Activated CD8-positive, alpha-beta memory T cell treated with anti-CD3 and anti-CD28 coated beads, Interleukin-2, amount 50 U/mL, for 1 hour (primary cell): ENCODE data around the gene EDDM3A.
"Not testable (repeated sequence)": the region's sequence is repeated elsewhere in the genome, so short reads cannot be mapped to it uniquely, and the experiment has no call there.

Experiments
- DNase-seq: peaks from one replicate; pipeline ENCODE4 v3.0.0-alpha.2; 2020; ENCODE audit errors: extremely low read depth

The EDDM3A gene, protein sequence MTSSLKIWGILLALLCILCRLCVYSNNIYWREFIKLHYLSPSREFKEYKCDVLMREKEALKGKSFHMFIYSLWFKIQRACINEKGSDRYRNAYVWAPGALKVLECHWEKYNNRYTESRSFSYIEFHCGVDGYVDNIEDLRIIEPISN

DNA sequence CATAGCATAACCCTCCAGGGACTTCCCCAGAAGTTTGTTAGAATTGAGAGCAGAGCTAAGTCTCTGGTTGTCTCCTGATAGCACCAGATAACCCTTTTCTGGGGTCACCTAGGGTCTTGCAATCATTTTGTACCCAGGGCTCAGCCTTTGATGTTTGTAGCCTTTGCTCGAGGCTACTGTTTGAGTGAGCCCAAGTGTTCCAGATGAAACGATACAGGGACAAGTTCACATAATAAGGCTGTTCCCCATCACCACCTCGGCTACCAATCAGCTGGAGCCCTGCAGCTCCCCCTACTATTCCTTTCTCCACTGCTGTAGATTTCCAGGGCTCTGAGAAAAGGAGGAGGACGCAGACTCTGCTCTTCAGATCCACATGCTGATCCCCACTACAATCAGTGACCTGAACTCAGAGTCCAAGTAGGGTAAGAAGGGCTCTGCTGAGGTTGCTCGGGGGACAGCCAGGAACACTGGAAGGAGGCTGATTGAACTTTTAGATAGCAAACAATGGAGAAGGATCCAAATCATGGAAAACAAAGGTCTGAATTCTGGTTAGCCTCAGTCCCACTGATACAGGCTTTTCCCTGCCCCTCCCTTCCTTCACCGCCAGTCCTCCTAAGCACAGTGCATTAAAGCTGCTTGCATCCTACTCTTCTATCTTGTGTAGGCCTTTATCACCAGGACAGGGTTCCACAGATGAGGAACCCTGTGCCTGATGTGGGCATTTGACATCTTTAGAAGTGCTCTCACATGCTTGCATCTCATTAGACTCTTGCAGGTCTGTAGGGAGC lies at the start of gene EDDM3A:
EDDM3A (plus strand) TSS at position 317 of the 788 bp plus-strand sequence. CDS start 1,694 bp downstream, outside the sequence.
- DNase-seq, result no peak

- DNase-seq, result no peak
These were observed 48.9 kb upstream of the EDDM3A start for GRCh38 chr14:20696764-20697163.

DNA sequence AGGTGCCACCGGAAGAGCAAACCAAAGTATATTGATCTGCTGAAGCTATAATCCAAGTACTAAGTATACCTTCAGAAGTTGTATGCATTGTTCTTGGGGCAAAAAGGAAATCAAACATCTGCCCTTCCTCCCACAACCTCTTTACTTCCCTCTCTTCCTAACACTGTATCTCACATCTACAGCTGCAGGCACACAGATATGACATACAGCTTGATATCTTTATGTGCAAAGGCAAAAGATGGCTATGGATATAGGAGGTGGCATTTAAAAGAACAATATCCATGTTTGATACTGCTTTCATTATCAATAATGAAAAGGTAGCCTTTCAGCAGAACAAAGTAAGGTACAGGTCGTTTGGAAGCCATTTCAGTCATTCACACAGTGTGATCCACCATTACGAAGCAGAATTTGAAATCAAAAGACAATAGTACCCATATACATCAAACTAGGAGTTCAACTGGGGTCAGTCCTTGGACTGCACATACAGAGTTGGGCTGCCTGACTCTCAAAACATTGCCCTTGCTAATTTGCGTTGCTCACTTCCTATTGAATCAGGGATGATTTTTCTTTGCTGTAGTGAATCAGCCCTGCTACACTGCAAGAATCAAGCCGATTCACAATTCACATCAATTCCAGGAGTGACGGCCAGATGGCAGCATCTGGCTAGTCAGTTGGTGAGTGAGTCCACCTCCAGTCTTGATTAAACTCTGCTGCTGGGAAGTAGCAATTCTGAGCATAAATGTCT lies 48.2 kb upstream of the EDDM3A start:
- no peak for DNase-seq

GRCh38 chr14:20698018-20698329 lies 47.7 kb upstream of the EDDM3A start:
- no peak for DNase-seq

- DNase-seq, result no peak
These were observed 46.8 kb upstream of the EDDM3A start for GRCh38 chr14:20698934-20699333.

DNA sequence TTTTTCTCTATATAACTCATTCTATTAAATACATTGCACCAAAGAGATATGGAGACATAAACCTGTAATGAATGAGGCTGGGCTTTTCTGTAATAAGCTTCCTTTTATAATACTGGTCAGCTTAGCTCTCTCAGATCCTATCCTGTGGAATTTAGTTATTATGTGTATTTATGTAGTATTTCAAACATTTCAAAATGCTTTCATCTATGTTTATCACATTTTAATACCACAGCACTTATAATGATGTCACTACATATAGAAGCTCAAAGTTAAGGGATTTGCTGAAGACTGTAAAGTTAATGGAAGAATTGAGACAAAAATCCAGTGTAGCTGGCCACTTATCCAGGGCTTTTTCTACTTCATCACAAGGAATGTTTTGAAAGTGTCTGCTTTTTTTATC lies 45.8 kb upstream of the EDDM3A start:
- DNase-seq, result no peak

DNA sequence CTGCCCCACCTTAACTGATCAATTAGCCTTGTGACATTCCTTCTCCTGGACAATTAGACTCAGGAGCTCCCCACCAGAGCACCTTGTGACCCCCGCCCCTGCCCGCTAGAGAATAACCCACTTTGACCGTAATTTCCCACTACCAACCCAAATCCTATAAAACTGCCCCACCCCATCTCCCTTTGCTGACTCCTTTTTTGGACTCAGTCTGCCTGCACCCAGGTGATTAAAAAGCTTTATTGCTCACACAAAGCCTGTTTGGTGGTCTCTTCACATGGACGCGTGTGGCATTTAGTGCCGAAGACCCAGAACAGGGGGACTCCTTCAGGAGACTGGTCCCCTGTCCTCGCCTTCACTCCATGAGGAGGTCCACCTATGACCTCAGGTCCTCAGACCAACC lies 44.7 kb upstream of the EDDM3A start:
- not testable (repeated sequence) for DNase-seq

GRCh38 chr14:20706657-20707355 lies 38.9 kb upstream of the EDDM3A start:
- DNase-seq, result no peak

DNA sequence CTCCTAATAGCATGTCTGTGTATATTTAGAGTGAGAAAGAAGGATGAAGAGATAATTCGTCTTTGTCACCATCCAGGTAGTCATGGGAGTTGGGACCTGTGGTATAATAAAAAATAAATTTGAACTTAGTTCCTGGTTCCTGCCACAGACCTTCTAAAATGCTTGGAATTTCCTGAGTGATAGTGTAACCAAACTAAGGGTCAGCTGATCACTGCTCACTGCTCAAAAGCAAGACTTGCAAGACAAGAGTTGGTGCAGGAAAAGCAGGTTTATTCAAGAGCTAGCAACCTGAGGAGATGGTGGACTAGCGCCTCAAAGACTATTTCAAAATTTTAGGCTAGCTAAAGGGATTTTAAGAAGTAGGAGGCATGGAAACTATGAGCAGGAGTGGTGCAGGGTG lies 38.1 kb upstream of the EDDM3A start:
- no peak for DNase-seq

DNA sequence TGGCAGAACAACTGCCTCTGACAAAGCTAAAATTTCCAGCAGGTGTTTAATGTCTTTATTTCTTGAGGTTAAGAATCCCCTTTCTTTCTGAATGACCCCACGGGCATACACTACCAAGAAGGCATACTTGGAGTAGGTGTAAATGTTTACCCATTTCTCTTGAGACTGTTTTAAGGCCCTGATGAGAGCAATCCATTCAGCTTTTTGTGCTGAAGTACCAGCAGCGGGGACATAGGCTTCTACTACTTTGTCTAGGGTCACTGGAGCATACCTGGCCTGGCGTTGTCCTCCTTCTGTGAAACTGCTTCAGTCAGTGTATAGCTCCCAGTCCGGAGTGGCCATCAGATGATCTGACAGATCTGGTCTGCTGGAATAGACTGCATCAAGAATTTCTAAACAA lies 34.4 kb upstream of the EDDM3A start:
- no peak for DNase-seq

GRCh38 chr14:20711685-20712084 lies 34.0 kb upstream of the EDDM3A start:
- DNase-seq, result no peak

GRCh38 chr14:20712904-20713303 lies 32.8 kb upstream of the EDDM3A start:
- DNase-seq, result no peak

DNA sequence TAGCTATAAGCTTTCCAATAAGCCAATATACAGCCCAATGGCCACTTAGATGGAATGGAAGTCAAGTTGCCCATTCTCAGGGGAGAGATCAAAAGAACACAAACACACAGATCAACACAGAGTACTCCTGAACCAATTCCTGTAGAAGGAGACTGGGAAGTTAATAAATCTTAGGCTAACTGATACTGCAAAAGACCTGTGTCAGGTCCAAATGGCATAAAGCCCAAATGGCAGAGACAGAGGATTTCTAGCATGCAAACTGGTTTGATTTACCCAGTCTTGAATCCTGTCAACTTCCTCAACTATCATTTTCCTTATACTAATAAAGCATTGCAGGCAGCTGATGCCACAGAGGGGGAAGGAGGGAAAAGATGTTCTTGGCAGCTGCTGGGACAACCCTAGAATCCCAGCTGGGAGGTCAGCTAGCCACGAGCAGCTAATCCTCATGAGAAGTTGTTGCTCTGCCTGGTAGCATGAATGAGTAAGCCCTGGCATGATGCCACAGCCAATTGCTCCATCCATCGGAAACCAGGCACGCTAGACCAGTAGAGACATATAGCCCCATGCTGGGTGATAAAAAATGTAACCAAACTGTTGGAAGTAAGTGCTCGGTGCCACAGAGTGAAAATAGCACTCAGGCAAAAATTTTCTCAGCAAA lies 31.0 kb upstream of the EDDM3A start:
- no peak for DNase-seq

DNA sequence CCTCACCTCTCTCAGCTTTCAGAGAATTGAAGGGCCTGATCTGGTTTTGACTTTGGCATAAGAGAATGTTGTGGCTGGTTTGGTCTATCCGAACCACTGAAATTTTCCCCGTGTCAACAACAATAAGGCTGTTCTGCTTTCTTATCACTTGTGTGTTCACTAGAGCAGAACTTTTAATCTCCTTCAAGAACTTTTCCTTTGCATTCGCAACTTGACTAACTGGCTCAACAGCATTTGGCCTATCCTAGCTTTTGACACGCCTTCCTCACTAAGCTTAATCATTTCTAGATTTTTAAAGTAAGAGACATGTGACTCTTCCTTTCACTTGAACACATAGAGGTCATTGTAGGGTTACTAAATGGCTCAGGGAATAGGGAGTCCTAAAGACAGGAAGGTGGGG lies 25.9 kb upstream of the EDDM3A start:
- DNase-seq, result no peak

DNA sequence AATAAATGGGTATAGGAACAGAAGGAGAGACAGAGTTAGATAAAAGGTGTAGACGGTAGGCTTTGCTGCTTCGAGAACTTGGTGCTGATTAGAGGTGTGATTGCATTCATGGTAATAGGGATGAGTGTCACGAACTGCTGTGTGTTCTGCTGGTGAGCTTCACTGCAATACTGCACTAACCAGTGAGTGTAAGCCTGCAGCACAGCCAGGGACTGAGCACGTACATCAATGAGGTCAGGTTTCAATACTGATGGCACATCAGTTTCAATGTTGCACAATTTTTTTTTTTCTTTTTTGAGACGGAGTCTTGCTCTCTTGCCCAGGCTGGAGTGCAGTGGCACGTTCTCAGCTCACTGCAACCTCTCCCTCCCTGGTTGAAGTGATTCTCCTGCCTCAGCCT lies 24.9 kb upstream of the EDDM3A start:
- DNase-seq, result no peak

- no peak for DNase-seq
These were observed 23.7 kb upstream of the EDDM3A start for GRCh38 chr14:20722016-20722415.

DNA sequence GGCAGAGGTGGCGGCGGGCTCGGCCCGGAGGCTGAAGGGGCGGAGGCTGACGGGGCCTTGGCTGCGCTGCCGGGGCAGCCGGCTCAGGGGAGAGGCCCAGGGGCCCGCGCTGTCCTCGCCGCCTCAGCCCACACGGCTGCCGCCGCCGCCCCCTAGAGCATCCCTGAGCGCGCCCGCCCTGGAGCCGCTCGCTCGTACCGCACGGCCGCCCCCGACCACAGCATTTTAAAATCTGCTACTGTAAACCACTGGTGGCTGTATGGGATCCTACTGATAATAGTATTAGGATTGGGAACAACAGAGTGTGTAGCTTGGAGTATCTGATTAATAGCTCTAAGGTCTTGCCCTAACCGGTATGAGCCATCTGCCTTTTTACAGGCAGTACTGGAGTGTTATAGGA lies 22.2 kb upstream of the EDDM3A start:
- DNase-seq, result no peak

- DNase-seq, result not testable (repeated sequence)
These were observed 19.6 kb upstream of the EDDM3A start for GRCh38 chr14:20726121-20726520.

GRCh38 chr14:20726531-20726930 lies 19.2 kb upstream of the EDDM3A start:
- no peak for DNase-seq

DNA sequence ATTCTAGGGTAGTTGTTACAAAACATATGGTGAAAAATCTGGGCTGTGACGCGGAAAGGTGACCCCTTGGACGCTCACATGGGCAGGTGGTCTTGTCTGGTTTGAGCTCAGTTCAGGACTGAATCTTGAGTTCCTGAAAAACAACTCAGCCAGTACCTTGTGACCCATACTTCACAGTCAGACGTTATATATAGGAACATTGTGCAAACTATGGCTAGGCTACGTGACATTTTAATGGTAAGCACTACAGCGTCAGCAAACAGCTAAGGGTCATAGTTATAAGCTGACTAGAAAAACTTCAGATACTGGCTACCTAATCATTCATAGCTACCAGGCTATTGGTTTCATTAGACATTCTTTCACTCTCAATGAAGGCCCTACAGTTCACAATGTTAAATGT lies 14.8 kb upstream of the EDDM3A start:
- no peak for DNase-seq

DNA sequence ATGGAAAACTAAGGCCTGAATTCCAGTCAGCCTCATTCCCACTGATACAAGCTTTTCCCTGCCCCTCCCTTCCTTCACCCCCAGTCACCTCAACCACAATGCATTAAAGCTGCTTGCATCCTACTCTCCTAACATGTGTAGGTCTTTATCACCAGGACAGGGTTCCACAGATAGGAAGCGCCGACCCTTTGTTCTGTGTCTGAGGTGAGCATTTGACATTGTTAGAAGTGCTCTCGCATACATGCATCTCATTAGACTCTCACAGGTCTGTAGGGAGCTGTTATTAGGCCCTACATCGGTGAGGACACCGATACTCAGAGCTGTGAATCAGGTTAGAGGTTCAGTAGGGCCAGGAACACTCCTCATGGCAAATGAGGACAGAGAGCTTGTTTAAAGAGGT lies 13.2 kb upstream of the EDDM3A start:
- DNase-seq, result no peak
